ENCODE measurements around the gene PLEKHG4. TPM values are rescaled to one million over a fixed set of nuclear protein-coding genes. Genes with fewer than 3 reads are reported as not detected.

The PLEKHG4 gene
- total RNA-seq, 2 experiments from 2014 or later = 7.7 to 12.8 TPM

DNA sequence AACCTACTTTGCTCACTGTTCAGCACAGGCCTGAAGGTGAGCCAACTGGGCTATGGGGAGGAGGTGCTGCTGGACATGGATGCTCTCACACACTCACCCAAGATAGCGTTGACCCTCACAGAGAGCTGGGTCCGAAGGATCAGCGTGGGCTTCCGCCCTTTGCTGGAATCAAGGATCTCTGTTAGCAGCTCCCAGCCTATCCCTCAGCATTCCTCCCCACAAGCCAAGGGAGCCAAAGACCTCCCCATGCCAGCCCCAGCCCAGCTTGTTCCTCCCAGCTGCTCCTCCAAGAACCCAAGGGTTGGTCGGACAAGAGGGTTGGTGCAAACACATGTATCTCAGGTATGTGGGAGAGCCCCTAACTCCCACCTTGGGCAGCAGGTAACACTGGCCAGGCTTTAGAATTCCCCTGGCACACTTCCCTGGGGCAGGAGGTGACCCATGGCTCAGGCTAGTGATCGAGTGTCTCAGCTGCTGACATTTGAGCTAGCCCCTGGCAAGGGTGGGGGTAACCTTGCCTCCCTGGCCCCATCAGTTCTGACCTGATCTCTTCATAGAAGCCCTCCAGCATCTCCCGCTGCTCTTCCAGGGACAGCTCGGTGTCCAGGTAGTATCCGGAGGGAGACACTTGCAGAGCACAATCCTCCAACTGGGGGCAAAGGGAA, 40.4 kb upstream of the PLEKHG4 start:
- DNase-seq (no peak), ATAC-seq (no peak)
- Mint-ChIP-seq H3K27ac (no peak overlapping the region), H3K27me3 (no peaks in the 10 kb centered on the region), H3K4me1 (peaks cover 26% of the 10 kb centered on the region), H3K4me3 (no peak overlapping the region), H3K36me3 (peaks cover 20% of the 10 kb centered on the region), H3K9me3 (ENCODE audit: low read depth) (no peaks in the 10 kb centered on the region)
- CTCF ChIA-PET = interaction anchor here (3.2 kb wide), 1 partner anchor 11 kb away, joined by 16 read pairs; the partner anchor contains the start of gene TMEM208

DNA sequence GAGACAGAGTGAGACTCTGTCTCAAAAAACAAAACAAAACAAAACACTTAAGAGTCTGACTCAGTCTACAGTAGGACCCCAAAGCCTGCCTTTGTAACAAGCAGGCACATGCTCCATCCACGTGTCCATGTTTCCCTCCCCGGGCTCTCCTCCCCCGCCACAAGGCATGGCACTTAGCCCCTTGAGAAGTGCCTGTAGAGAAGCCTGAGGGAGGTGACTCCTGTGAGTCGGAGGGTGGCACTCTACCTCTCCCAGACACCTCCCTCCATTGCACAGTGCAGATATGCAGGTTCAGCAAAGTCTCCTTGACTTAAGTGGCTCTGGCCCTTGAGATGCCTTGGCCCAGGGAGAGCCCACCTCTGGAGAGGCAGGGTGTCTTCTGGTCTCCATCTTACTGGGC, 38.8 kb upstream of the PLEKHG4 start:
- H3K4me3 Mint-ChIP-seq = no peak overlapping the region
- H3K27ac Mint-ChIP-seq = peak overlapping the region; percentile 15
- H3K4me1 Mint-ChIP-seq = peaks cover 42% of the 10 kb centered on the region
- ATAC-seq (no peak), DNase-seq (no peak)
- CTCF ChIA-PET = interaction anchor here (3.2 kb wide), 1 partner anchor 13 kb away, joined by 16 read pairs; the partner anchor contains the start of gene TMEM208
- peaks cover 20% of the 10 kb centered on the region for H3K36me3 Mint-ChIP-seq
- no peaks in the 10 kb centered on the region for H3K27me3 Mint-ChIP-seq
- H3K9me3 Mint-ChIP-seq (ENCODE audit: low read depth) = no peaks in the 10 kb centered on the region

DNA sequence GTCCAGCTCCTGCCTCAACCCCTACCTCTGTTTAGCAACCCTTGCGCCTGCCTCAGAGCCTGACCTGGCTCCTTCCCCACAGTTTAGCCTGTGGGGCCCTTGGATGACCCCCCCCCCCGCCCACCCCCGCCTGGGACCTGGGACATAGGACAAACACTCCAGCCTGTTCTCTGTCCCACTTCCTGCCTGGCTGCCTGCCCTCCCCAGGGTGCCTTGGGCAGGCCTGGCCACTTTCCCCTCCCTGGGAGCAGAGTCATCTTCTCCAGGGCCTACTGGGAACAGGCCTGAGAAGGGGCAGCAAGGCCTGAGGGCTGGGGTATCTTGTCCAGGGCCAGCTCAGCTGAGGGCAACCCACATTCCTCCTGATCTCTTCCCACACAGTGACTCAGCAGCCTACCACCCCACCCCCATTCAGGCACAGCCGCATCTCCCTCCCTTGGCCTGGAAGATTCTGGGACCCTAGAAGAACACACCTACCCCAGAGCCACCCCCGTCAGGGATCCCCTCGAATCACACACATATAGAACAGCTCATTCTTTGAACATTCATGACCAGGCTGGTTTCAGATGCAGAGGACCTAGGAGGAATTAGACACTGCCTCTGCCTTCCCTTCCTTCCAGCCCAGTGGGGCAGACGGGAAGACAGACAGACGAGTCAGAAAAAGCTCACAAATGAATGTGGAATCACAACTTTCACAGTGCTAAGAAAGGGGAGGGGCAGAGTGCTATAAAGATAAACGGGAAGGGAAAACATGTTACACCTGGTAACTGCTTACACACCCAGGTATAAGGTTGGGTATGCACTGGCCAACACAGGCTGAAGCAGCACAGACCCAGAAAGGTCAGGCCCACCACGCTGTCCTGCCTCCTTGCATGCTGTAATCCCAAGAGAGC, 38.1 kb upstream of the PLEKHG4 start:
- peak overlapping the region; percentile 48 for H3K27ac Mint-ChIP-seq
- peaks cover 40% of the 10 kb centered on the region for H3K4me1 Mint-ChIP-seq
- DNase-seq (no peak), ATAC-seq (no peak)
- peaks cover 17% of the 10 kb centered on the region for H3K36me3 Mint-ChIP-seq
- H3K27me3 Mint-ChIP-seq = no peaks in the 10 kb centered on the region
- CTCF ChIA-PET = interaction anchor here (1.1 to 1.9 kb wide), 2 partner anchors 14 to 71 kb away, joined by 3 to 5 read pairs; partner anchors contain the start of genes NOL3 and TMEM208
- H3K9me3 Mint-ChIP-seq (ENCODE audit: low read depth) = no peaks in the 10 kb centered on the region
- H3K4me3 Mint-ChIP-seq = no peak overlapping the region

DNA sequence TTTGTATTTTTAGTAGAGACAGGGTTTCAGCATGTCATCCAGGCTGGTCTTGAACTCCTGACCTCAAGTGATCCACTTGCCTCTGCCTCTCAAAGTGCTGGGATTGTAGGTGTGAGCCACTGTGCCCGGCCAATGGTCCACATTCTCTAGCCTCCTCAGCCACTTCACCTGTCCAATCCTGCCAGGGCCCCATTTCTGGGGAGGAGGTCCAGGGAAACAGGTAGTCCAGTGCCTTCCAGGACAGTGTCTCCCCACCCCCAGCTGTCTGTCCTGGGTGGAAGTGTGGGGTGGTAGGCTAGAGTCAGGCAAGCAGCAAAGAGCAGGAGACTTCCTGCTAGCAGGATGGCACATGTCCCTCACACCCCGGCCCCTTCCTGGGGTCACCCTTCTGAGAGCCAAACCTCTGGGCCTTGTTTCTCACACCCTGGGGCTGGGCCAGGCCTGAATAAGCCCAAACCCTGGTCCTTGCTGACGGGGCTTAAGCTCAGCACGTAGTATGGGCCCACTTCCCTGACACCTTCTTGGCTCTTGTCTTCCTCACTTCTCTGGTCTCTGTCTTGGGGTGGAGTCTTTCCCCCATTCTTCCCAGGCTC, 37.1 kb upstream of the PLEKHG4 start:
- no peak for ATAC-seq
- H3K4me3 Mint-ChIP-seq = no peak overlapping the region
- no peaks in the 10 kb centered on the region for H3K9me3 Mint-ChIP-seq (ENCODE audit: low read depth)
- CTCF ChIA-PET = interaction anchor here (0.5 to 1.9 kb wide), 5 partner anchors 11 to 72 kb away, joined by 3 to 5 read pairs (median 3); partner anchors contain the start of genes NOL3 and TMEM208
- no peak for DNase-seq
- peaks cover 39% of the 10 kb centered on the region for H3K4me1 Mint-ChIP-seq
- no peaks in the 10 kb centered on the region for H3K27me3 Mint-ChIP-seq
- peak overlapping the region; percentile 66 for H3K27ac Mint-ChIP-seq
- H3K36me3 Mint-ChIP-seq = peaks cover 11% of the 10 kb centered on the region

GRCh38 chr16:67243481-67243880, 35.9 kb upstream of the PLEKHG4 start:
- Mint-ChIP-seq H3K27me3 (no peaks in the 10 kb centered on the region), H3K4me3 (no peak overlapping the region), H3K36me3 (no peaks in the 10 kb centered on the region), H3K27ac (peak overlapping the region; percentile 93), H3K4me1 (peaks cover 44% of the 10 kb centered on the region), H3K9me3 (ENCODE audit: low read depth) (no peaks in the 10 kb centered on the region)
- ATAC-seq (no peak), DNase-seq (no peak)
- CTCF ChIA-PET = interaction anchor here (1.1 to 5.5 kb wide), 8 partner anchors 16 to 156 kb away, joined by 3 to 41 read pairs (median 6); partner anchors contain the start of genes E2F4, KCTD19, LRRC36 and PLEKHG4

- peak overlapping the region; percentile 93 for H3K27ac Mint-ChIP-seq
- no peaks in the 10 kb centered on the region for H3K9me3 Mint-ChIP-seq (ENCODE audit: low read depth)
- H3K4me3 Mint-ChIP-seq = peak overlapping the region; percentile 87
- H3K36me3 Mint-ChIP-seq = no peaks in the 10 kb centered on the region
- peaks cover 4% of the 10 kb centered on the region for H3K27me3 Mint-ChIP-seq
- DNase-seq (peak; percentile 94), ATAC-seq (peak; percentile 69)
- H3K4me1 Mint-ChIP-seq = peaks cover 49% of the 10 kb centered on the region
- CTCF ChIA-PET = interaction anchor here (0.7 to 5.5 kb wide), 18 partner anchors 12 to 286 kb away, joined by 3 to 41 read pairs (median 4); partner anchors contain the start of genes E2F4, ELMO3, KCTD19 and LRRC36
Observed at GRCh38 chr16:67244387-67245185, 34.7 kb upstream of the PLEKHG4 start.

GRCh38 chr16:67245186-67245585, 34.1 kb upstream of the PLEKHG4 start:
- CTCF ChIA-PET = interaction anchor here (1.0 to 5.5 kb wide), 10 partner anchors 18 to 276 kb away, joined by 3 to 41 read pairs (median 5); partner anchors contain the start of genes E2F4, ELMO3, PLEKHG4 and TMEM208
- peaks cover 10% of the 10 kb centered on the region for H3K27me3 Mint-ChIP-seq
- no peaks in the 10 kb centered on the region for H3K36me3 Mint-ChIP-seq
- DNase-seq (no peak), ATAC-seq (no peak)
- no peaks in the 10 kb centered on the region for H3K9me3 Mint-ChIP-seq (ENCODE audit: low read depth)
- H3K27ac Mint-ChIP-seq = peak overlapping the region; percentile 93
- peak overlapping the region; percentile 87 for H3K4me3 Mint-ChIP-seq
- H3K4me1 Mint-ChIP-seq = peaks cover 55% of the 10 kb centered on the region

DNA sequence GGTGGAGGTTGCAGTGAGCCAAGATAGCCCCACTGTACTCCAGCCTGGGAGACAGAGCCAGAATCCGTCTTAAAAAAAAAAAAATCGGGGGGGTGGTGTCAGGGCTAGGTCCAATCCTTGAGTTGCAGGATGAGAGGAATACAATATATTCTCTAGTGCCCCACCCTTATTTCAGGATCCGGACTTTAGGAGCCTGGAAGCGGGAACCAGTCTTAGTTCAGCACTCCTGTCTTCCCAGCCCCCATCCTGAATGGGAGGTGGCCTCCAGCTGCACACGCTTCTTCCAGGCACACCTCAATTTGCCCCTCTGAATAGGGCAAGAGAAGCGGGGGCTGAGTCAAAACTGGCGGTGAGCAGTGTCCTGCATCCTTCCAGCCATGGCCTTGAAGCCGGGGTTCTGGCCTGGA, 33.7 kb upstream of the PLEKHG4 start:
- CTCF ChIA-PET = interaction anchor here (0.8 to 5.5 kb wide), 13 partner anchors 13 to 228 kb away, joined by 3 to 41 read pairs (median 4); partner anchors contain the start of genes E2F4, ELMO3, MATCAP1 and TMEM208
- Mint-ChIP-seq H3K9me3 (ENCODE audit: low read depth) (no peaks in the 10 kb centered on the region), H3K27ac (peak overlapping the region; percentile 93), H3K27me3 (peaks cover 12% of the 10 kb centered on the region), H3K4me1 (peaks cover 55% of the 10 kb centered on the region), H3K36me3 (no peaks in the 10 kb centered on the region), H3K4me3 (peak overlapping the region; percentile 87)
- no peak for DNase-seq
- no peak for ATAC-seq

GRCh38 chr16:67246081-67246755, 33.1 kb upstream of the PLEKHG4 start:
- Mint-ChIP-seq H3K27ac (peak overlapping the region; percentile 93), H3K4me3 (peak overlapping the region; percentile 87), H3K36me3 (no peaks in the 10 kb centered on the region), H3K9me3 (ENCODE audit: low read depth) (no peaks in the 10 kb centered on the region), H3K27me3 (peaks cover 12% of the 10 kb centered on the region), H3K4me1 (peaks cover 54% of the 10 kb centered on the region)
- peak; percentile 81 for DNase-seq
- CTCF ChIA-PET = interaction anchor here (0.8 to 5.8 kb wide), 14 partner anchors 14 to 228 kb away, joined by 3 to 41 read pairs (median 4); partner anchors contain the start of genes E2F4, ELMO3, MATCAP1 and TMEM208
- peak; percentile 11 for ATAC-seq

DNA sequence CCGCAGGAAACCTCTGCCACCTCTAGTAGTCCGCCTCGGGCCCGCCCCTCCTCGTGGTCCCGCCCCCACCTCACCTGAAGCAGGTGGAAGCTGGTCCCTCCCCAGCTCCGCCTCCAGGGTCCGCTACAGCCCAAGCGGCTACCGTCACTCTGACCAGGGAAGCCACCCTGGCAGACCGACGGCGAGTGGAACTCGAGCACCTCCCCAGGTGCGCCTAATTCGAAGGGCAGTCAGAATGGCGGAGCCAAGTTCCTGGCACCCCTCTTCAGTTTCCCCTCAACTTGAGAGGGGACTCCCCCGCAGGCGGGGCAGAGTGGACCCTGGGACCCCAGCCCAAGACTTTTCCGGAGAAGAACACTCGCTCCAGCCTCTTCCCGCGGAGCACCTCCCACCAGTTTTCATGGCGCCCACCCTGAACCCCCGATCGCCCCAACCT, 32.6 kb upstream of the PLEKHG4 start:
- H3K27ac Mint-ChIP-seq = peak overlapping the region; percentile 93
- peak overlapping the region; percentile 87 for H3K4me3 Mint-ChIP-seq
- H3K27me3 Mint-ChIP-seq = peaks cover 12% of the 10 kb centered on the region
- peak; percentile 1 for ATAC-seq
- CTCF ChIA-PET = interaction anchor here (0.6 to 5.8 kb wide), 16 partner anchors 14 to 506 kb away, joined by 3 to 41 read pairs (median 4); partner anchors contain the start of genes E2F4, ELMO3, MATCAP1 and TMEM208
- DNase-seq = peak; percentile 72
- no peaks in the 10 kb centered on the region for H3K9me3 Mint-ChIP-seq (ENCODE audit: low read depth)
- H3K4me1 Mint-ChIP-seq = peaks cover 49% of the 10 kb centered on the region
- H3K36me3 Mint-ChIP-seq = no peaks in the 10 kb centered on the region

GRCh38 chr16:67247192-67248072, 31.9 kb upstream of the PLEKHG4 start, which contains the start of gene FHOD1:
Gene FHOD1, minus strand, starts transcription at chr16:67247481. Its CDS starts 71 bp downstream, at chr16:67247410.
- H3K4me3 Mint-ChIP-seq = peak within 1 kb of the TSS; percentile 87
- peaks cover 12% of the 10 kb centered on the region for H3K27me3 Mint-ChIP-seq
- no peaks in the 10 kb centered on the region for H3K9me3 Mint-ChIP-seq (ENCODE audit: low read depth)
- no peaks in the 10 kb centered on the region for H3K36me3 Mint-ChIP-seq
- DNase-seq (peak; percentile 99), ATAC-seq (peak; percentile 74)
- CTCF ChIA-PET = interaction anchor here (0.6 to 5.8 kb wide), 19 partner anchors 13 to 505 kb away, joined by 3 to 41 read pairs (median 5); partner anchors contain the start of genes E2F4, ELMO3, FBXL8 and TMEM208
- H3K4me1 Mint-ChIP-seq = peaks cover 45% of the 10 kb centered on the region
- peak within 1 kb of the TSS; percentile 93 for H3K27ac Mint-ChIP-seq

Measured in activated CD8-positive, alpha-beta memory T cell treated with anti-CD3 and anti-CD28 coated beads, Interleukin-2, amount 10 ng/mL, durations not matched to agents 7 days and 5 days (primary cell).